ENCODE results near the gene UBA1.

- TF ChIP-seq POLR2A (IDR thresholded peaks at IDR 0.05; ENCODE audit: low read depth, low read length) = no peak
- TF ChIP-seq POLR2AphosphoS5 (IDR thresholded peaks at IDR 0.05; ENCODE audit: low read depth, low read length) = no peak
- TF ChIP-seq POU2F2 (IDR thresholded peaks at IDR 0.05; ENCODE audit: low read depth, low read length) = no peak
- no peak for TF ChIP-seq TAF1 (IDR thresholded peaks at IDR 0.05; ENCODE audit: low read depth, low read length)
Observed at GRCh38 chrX:47160781-47161180, 32.8 kb upstream of the UBA1 start.
